NCI-H345 (cell line): ENCODE data around the gene LAMC2.
A peak's percentile ranks its signal among the peaks of the same experiment; 100 is the strongest.

Experiments used
- DNase-seq: peaks from one replicate; lab custom pipeline; 2025; lab: John Stamatoyannopoulos, UW

Gene LAMC2

DNA sequence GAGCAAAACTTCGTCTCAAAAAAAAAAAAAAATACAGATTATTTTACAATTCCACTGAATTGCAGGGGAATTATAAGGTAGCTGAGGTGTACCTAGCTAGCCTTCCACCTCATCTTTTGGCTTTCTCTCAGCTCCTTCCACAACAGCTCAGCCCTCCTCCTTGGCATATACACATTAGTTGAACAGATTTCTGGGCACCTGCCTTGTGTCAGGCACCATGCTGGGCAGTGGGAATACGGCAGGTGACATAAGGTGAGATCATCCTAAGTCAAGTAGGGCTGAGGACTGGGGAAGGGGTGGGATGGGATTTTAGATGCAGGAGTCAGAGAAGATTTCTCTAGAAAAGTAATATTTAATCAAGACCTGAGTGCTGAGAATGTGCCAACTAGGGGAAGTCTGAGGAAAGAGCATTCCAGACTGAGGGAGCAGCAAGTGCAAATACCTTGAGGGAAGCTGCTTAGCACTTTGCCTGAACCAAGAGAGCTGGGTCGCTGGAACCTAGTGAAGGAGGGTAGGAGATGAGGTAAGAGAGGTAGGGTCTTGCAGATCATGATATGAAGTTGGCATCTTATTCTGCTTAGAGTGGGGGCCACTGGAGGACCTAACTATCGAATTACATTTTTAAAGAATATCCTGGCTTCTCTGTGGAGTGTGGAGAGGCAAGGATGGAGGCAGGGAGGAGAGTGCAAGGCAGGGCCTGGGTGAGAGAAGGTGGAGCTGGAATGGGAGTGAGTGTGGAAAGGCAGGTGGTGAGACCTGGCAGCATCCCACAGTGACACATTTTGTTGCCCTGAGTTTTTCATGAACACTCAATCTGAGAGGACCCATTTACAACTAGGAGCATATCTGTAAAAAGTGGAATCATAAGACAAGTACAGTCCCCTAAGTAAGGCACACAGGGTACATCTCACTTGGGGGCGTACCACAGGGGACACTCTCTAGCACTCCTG lies 28.2 kb downstream of the LAMC2 start:
- DNase-seq: peak; percentile 54

DNA sequence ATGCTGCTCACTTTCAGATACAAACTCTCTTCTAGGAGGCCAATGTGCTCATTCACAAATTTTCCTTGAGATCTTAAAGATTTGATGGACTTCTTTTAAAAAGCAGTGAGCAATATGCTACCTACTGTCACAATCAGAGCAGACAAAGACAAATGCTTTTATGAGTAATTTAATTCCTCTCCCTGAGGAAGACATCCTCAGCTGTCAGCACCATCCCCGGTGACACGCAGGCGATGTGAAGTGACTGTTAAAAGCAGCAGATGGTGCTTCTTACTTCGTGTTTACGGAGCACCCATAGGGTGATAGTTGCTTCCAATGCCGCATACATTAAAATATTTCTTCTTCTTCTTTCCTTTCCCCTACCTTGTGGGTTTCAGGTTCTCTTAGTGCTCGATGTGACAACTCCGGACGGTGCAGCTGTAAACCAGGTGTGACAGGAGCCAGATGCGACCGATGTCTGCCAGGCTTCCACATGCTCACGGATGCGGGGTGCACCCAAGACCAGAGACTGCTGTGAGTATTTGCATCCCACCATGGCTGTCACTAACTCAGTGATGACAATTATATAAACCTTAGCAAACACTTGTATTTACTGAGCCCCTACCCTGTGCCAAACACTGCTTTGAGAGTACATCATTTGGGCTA lies 29.1 kb downstream of the LAMC2 start:
- peak; percentile 37 for DNase-seq

DNA sequence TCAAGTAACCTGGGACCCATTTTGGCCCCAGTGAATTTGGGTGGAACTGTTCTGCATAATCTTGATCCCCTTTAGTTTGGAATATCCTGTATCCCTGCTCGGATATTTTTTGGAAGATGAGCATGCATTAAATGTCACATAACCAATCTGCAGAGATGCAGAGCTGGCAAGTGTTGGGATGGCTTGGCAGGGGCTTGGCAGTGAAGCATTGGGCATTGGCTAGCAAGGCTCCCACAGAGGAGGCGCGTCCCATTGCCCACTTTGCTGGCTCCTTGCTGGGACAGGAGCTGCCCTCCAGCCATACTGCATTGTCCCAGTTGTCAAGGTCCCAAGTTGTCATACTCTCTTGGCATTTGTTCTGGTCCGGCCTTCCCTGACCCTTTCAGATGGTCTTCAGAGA lies 29.9 kb downstream of the LAMC2 start:
- no peak for DNase-seq

DNA sequence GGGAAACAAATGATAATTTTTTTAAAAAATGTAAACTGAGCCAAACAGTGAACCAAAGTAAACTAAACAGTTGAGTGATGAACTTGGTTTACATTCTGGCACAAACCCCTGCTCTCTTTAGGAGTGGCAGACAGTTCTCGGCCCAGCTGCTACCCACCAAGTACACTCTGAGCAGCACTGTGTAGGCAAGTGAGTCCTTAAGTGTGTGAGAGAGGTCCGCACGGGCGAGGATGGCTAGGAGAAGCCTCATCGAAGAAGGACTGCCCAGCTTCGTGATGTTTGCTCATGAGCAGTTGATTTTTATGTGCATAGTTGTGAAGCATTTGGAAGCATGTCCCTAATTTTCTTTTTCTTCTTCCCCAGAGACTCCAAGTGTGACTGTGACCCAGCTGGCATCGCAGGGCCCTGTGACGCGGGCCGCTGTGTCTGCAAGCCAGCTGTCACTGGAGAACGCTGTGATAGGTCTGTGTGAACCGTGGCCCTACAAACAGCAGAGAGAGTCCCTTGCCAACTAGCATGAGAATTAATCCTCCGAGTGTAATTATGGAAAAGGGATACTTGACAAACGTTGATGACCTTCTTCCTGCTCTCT lies 32.1 kb downstream of the LAMC2 start:
- DNase-seq: peak; percentile 39

DNA sequence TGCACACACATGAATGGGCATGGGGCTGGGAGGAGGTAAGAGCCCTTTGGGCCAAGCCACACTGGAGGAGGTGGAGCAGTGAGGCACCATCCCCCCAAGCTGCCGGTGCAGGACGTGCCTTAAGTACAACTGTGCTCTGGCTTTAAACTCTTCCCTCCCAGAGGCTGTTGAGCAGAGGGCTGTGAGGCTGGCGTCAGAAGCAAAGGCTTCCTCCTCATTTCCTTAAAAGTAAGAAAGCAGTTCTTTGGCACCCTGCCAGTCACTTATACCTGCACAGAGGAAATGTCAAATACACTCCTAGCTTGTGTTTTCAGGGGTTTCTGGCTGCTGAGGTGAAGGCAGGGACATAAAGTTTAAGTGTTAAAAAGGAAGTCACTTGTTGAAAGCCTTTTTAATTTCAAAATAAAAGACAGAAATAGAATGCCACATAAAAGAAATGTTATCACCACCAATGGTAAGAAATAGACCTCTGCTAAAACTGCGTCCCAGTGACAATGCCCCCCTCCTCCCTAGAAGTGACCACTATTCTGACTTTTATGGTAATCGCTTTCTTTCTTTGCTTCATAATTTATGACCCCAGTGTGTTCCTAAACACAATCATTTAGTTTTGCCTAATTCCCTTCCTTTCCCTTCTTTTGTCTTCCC lies 33.0 kb downstream of the LAMC2 start:
- DNase-seq: peak; percentile 43

DNA sequence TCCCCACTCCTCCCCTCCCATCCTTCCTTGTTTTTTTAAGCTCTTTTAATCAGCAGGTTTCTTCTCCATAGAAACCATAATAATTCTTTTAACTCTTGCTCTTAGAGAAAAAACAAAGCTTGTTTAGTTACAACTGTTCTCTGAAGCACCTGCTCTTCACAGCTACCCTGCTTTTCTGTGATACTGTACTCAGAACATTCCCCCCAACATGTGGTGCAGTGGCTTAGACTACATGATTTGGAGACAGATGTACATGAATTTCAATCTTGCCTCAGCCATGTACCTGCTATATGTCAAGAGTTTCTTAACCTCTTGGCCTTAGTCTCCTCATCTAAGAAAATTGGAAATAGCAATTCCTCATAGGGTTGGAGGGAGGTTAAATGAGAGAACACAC lies 33.5 kb downstream of the LAMC2 start:
- no peak for DNase-seq

DNA sequence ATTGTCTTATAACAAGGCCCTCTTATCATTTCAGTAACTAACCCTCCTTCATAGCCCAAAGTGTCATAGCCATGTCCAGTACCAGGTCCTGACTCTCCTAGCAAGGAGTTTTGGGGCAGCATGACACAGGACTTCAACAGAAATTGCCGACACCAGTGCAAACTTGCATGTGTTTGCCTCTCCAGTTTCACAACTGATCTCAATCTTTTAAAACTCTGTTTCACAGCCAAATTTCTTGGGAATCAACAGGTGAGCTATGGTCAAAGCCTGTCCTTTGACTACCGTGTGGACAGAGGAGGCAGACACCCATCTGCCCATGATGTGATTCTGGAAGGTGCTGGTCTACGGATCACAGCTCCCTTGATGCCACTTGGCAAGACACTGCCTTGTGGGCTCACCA lies 36.8 kb downstream of the LAMC2 start:
- no peak for DNase-seq

DNA sequence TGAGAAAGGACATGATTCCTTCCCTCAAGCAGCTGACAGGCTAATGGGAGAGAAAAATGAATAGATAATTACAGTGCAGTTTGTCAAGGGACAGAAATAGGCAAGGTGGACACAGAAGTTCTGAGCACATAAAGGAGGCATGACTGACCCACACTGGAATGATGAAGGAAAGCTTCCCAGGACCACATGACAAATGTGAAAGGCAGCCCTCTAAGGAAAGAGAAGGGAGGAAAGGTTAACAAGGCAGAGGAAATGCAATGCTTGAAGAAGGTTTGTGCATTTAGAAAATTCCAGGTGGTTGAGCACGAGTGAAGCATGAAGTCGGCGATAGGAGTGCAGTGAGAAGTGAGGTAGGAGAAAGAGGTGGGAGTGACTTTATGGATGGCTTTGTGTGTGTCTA lies 37.4 kb downstream of the LAMC2 start:
- no peak for DNase-seq

DNA sequence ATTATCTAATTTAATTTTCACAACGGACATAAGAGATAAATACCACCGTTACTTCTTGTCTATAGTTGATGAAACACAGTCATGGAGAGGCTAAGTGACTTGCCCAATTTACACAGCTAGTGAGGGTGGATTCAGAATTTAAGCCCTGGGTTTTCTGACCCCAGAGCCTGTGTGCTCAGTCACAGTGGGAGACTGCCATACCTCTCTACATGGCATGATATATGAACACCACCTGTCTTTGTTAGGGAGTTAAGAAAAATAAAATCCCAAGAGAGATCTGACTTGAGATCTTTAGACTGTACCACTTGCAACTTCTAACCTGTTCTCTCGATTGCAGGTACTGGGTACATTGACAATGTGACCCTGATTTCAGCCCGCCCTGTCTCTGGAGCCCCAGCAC lies 40.3 kb downstream of the LAMC2 start:
- DNase-seq: no peak

DNA sequence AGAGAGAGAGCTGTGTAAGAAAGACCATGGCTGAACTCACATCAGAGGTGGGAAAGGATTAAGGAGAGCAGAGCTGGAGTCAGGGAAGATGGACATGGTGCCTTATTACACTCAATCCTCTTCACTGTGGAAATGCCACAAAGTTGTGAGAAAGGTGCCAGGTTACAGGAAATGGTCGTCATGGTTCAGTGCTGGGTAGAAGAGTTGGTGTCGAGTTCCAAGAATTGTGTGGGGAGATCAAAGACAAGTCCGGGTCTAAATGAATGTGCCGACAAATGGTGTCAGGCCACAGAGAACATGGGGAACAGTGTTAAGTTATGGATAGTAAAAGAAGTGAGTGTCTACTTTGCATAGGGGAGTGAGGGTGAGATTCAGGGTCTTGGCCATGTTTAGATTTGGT lies 40.9 kb downstream of the LAMC2 start:
- DNase-seq: no peak

DNA sequence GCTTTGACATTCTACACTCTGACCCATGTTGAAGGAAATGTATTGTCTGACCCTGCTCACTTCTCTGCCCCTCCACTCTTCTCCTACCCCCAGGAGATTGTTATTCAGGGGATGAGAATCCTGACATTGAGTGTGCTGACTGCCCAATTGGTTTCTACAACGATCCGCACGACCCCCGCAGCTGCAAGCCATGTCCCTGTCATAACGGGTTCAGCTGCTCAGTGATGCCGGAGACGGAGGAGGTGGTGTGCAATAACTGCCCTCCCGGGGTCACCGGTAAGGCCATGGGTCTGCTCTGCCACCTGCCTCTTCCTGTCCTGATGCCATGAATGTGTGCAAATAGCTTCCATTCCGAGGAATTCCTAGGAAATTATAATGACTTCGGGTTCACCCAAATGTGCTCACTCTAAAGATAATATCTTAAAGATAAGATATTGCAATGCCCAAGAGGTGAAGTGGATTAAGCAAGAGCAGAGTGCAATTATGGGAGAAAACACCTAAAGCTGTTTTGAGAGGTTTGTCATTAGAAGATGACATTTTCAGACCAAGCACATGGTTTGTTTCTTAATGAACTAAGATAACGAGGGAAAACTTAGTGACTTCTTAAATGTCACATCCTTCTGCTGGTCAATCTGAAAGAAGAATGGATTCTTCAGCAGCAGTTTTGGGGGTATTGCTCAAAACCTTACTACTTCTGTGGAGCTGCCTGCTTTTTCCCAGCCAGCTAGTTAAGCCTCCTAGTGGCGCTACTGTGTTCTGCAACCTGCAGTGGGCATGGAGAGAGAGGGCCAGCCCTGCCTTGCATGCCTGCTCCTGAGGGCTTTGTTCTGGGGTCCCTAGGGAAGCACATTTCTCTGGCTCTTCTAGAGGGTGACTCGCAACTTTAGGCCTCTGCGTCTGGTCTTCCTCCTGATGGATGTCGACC lies 41.6 kb downstream of the LAMC2 start:
- DNase-seq: peak; percentile 30

DNA sequence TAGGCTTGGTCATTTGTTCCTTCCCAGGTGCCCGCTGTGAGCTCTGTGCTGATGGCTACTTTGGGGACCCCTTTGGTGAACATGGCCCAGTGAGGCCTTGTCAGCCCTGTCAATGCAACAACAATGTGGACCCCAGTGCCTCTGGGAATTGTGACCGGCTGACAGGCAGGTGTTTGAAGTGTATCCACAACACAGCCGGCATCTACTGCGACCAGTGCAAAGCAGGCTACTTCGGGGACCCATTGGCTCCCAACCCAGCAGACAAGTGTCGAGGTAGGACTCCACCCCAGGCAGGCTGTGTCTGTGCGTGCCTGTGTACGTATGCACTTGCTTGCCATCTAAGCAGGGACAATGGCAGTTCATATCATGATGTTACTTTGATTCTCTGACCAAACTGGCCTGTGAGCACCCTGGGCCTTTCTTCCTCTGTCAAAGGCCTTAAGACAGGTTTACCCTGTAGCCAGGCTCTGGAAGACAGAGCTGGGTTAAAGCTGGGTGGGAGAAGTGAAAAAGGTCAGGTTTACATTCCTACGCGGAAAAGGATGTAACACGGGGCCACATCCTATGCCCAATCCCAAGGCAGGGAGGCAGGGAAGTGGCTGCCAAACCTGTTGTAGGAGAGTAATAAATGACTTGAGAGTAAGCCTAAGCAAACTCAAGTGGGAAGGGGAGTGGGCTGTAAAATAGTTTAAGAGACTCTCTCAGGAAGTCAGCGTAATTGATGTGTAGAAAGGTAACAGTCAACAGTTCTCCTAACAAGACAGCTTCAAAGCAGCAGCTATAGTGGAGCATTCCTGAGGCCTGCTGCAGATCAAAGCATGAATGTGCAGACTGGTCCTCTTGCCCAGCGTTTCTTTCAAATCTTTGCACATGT lies 42.5 kb downstream of the LAMC2 start:
- no peak for DNase-seq

DNA sequence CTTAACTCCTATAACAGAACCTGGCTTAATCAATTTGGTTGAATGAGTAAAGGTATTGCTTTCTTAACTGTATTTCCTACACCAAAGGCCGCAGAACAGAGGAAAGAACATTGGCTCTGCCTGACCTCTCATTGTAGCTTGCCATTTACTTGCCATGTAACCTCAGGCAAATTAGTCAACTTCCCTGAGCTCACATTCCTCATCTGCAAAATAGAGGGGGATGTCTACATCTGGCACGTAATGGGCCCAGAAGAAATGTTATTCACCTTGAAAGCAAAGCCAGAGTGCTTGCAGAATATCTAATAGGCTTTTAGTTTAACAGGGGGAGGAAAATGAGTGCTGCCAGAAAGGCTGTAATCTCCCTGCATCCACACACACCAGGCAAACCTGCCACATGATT lies 44.3 kb downstream of the LAMC2 start:
- DNase-seq: no peak

DNA sequence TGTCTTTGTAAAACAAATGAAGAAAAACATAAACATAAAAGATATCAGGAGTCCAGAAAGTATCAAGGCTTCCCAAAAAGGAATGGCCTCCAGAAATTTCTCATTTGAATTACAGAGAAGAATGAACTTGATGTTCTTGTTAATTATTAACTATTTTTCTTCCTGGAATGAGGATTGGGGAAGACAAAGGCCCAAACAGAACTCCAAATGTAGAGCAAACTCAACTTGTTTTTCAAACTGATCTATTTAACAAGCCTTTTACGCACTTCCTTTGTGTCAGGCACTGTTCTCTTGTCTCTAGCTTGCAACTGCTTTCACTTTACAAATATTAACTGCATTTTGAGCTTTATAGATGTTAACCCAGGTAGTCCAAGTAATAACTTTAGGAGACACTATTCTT lies 45.5 kb downstream of the LAMC2 start:
- no peak for DNase-seq

DNA sequence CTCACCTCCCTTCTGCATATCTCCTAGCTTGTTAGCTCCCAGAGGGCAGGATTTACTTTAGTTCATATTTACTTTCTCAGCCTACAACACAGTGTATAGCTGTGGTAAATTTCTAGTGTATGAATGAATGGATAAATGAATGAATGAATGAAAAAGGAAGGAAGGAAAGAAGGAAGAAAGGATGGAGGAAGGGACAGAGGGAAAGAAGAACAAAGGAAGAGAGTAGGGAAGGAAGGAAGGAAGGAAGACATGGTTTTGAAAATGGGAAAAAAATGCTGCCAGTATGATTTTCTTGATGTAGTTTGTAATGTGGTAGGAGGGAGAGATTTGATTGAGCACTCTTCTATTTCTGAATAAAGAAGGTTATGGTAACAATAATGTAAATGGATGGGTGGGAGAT lies 47.0 kb downstream of the LAMC2 start:
- no peak for DNase-seq

DNA sequence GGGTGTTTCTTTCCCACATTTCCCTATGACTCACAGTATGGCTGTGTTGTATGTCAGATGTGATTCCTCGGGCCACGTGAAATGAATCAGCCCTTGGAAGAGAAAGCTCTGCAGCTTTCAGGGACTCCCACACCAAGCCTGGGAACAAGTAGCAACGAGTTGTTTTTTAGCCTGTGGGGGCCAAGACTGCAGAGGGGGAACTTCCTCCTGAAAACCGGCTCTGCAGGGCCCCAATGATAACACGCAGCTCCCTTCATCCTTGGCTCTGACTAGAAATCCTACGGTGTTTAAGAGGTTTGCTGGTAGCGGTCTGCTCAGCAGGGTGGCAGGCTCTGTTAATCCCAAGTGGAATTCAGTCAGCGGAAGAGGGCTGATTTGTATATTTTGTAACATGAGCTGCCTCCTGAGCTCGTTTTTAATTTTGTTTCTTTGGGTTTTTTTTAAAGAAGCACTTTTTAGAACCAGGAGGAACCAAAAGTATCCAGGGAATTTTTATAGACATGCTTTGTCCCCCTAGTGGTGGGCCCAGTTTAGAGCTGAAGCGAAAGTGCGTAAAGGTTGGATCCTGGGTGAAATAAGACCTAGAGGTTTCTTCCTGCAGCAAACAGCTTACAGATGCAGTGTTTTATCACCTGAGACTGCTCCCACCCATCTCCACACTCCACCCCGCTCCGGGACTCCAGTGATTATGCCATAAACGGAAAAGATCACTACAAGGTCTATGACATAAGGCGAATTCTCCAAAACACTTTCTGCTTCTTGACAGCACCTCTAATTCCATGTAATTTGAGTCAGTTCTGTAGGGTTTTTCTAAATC lies 48.8 kb downstream of the LAMC2 start:
- DNase-seq: peak; percentile 80

DNA sequence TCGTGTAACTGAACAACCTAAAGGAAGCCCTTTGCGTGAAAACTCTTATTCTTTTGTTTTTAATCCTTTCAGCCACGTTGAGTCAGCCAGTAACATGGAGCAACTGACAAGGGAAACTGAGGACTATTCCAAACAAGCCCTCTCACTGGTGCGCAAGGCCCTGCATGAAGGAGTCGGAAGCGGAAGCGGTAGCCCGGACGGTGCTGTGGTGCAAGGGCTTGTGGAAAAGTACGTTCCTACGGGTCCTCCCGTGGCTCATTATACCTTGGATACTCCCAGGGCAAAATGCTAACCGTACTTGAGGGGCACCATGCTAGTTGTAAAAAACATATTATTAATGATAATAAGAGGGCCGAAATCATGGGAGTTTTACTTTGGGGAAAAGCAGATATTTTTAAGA lies 49.4 kb downstream of the LAMC2 start:
- DNase-seq: no peak

DNA sequence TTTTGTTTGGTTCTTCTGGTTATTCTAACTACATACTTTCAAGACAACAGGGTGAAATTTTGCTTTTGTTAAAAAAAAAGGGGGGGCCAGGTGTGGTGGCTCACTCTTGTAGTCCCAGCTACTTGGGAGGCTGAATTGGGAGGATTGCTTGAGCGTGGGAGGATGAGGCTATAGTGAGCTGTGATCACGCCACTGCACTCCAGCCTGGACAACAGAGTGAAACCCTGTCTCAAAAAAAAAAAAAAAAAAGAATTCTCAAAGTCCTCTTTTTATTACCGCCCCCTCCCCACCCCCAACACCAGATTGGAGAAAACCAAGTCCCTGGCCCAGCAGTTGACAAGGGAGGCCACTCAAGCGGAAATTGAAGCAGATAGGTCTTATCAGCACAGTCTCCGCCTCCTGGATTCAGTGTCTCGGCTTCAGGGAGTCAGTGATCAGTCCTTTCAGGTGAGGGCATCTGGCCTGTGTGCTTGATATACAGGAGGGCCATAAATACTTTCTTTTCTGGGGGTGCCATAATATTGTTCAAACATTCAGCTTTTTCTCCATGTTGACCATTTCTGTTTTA lies 50.2 kb downstream of the LAMC2 start:
- no peak for DNase-seq

DNA sequence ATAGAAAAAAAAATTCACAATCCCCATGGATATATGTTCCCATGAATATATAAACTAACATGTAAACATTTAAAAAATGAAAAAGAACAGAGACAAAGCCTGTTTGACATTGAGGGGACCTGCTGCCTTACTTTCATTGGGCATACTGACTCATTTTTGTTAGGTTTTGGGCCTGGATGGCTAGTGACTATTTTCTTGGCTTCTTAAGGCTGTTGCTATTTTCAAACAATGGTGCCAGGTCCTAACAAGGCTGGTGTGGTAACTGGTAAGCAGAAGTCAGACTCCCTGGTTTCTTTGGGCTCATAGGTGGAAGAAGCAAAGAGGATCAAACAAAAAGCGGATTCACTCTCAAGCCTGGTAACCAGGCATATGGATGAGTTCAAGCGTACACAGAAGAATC lies 51.0 kb downstream of the LAMC2 start:
- no peak for DNase-seq
